ENCODE measurements around the gene LRRC71. TPM values are rescaled to one million over a fixed set of nuclear protein-coding genes. Genes with fewer than 3 reads are reported as not detected.

The LRRC71 gene
- total RNA-seq, 1 donor from 2014 or later = not detected

- Histone ChIP-seq H2AFZ (replicated peaks) (no peak overlapping the region), H3K27me3 (peaks cover 30% of the 10 kb centered on the region), H3K27ac (no peak overlapping the region), H3K79me2 (ENCODE audit: low read depth) (no peaks in the 10 kb centered on the region), H3K9ac (no peak overlapping the region), H3K4me3 (no peak overlapping the region), H3K36me3 (no peaks in the 10 kb centered on the region), H3K9me3 (ENCODE audit: low read depth) (no peaks in the 10 kb centered on the region), H4K20me1 (ENCODE audit: low read depth) (no peaks in the 10 kb centered on the region), H3K4me2 (no peak overlapping the region), H3K4me1 (peaks cover 7% of the 10 kb centered on the region), H3F3A (ENCODE audit: low read depth) (peaks cover 1% of the 10 kb centered on the region)
- no peak overlapping the region for H3K27ac Mint-ChIP-seq
- TF ChIP-seq EZH2 (IDR thresholded peaks at IDR 0.05) (no peak), EZH2phosphoT487 (IDR thresholded peaks at IDR 0.05) (no peak)
- TF ChIP-seq, protein P1, sequence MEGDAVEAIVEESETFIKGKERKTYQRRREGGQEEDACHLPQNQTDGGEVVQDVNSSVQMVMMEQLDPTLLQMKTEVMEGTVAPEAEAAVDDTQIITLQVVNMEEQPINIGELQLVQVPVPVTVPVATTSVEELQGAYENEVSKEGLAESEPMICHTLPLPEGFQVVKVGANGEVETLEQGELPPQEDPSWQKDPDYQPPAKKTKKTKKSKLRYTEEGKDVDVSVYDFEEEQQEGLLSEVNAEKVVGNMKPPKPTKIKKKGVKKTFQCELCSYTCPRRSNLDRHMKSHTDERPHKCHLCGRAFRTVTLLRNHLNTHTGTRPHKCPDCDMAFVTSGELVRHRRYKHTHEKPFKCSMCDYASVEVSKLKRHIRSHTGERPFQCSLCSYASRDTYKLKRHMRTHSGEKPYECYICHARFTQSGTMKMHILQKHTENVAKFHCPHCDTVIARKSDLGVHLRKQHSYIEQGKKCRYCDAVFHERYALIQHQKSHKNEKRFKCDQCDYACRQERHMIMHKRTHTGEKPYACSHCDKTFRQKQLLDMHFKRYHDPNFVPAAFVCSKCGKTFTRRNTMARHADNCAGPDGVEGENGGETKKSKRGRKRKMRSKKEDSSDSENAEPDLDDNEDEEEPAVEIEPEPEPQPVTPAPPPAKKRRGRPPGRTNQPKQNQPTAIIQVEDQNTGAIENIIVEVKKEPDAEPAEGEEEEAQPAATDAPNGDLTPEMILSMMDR (IDR thresholded peaks at IDR 0.05) = no peak
- H3K4me3 Mint-ChIP-seq = no peak overlapping the region
- no peak for DNase-seq (ENCODE audit: low spot score)
- H3K9me3 Mint-ChIP-seq = no peaks in the 10 kb centered on the region
- peaks cover 12% of the 10 kb centered on the region for H3K27me3 Mint-ChIP-seq (ENCODE audit: insufficient read depth, low read depth)
- no peaks in the 10 kb centered on the region for H3K36me3 Mint-ChIP-seq
- H3K4me1 Mint-ChIP-seq = peaks cover 44% of the 10 kb centered on the region
Measured at GRCh38 chr1:156898971-156899664, 21.3 kb upstream of the LRRC71 start.

DNA sequence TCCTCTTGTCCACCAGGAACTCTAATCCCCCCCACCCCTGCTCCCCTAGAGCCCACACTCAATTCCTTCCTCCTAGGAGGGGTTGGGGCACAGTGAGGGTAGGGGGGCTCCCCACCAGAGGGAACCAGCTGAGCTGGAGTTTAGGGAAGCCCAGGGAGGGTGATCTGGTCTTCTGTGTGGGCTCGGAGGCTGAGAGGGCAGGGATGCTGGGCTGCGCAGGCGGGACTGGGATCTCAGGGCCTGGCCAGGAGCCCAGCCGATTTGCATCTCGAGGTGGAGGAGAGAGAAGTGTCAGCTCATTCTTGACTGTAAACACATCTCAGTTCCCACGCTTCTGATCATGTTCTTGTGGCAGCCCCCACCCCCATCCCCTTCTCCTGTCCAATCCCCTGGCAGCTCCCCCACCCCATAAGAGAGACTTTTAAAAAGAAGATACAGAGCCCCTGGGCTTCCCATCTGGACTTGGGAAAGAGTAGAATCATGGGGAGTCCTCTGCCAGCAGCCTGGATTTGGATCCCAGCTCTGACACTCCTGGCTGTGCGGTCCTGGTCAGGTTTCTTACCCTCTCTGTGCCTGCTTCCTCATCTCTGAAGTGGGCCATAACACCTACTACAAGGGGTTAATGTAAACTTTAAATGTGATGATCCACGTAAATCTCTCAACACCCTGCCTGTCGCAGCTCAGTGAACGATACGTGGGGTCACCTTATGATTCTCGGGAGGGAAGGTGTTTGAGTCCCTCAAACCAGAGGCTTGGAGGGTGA lies 20.3 kb upstream of the LRRC71 start:
- Histone ChIP-seq H3K27ac (no peak overlapping the region), H3K9me3 (ENCODE audit: low read depth) (no peaks in the 10 kb centered on the region), H3F3A (ENCODE audit: low read depth) (no peaks in the 10 kb centered on the region), H3K4me1 (peaks cover 7% of the 10 kb centered on the region), H3K79me2 (ENCODE audit: low read depth) (no peaks in the 10 kb centered on the region), H3K36me3 (no peaks in the 10 kb centered on the region), H3K27me3 (peaks cover 20% of the 10 kb centered on the region), H3K4me3 (no peak overlapping the region), H3K4me2 (no peak overlapping the region), H3K9ac (no peak overlapping the region), H2AFZ (replicated peaks) (no peak overlapping the region), H4K20me1 (ENCODE audit: low read depth) (no peaks in the 10 kb centered on the region)
- Mint-ChIP-seq H3K9me3 (no peaks in the 10 kb centered on the region), H3K27ac (peak overlapping the region; percentile 50), H3K4me1 (peaks cover 39% of the 10 kb centered on the region), H3K4me3 (peak overlapping the region; percentile 18), H3K36me3 (no peaks in the 10 kb centered on the region), H3K27me3 (ENCODE audit: insufficient read depth, low read depth) (peaks cover 12% of the 10 kb centered on the region)
- no peak for DNase-seq (ENCODE audit: low spot score)
- TF ChIP-seq EZH2phosphoT487 (IDR thresholded peaks at IDR 0.05) = no peak
- TF ChIP-seq, protein P1 (IDR thresholded peaks at IDR 0.05) = no peak
- no peak for TF ChIP-seq EZH2 (IDR thresholded peaks at IDR 0.05)

DNA sequence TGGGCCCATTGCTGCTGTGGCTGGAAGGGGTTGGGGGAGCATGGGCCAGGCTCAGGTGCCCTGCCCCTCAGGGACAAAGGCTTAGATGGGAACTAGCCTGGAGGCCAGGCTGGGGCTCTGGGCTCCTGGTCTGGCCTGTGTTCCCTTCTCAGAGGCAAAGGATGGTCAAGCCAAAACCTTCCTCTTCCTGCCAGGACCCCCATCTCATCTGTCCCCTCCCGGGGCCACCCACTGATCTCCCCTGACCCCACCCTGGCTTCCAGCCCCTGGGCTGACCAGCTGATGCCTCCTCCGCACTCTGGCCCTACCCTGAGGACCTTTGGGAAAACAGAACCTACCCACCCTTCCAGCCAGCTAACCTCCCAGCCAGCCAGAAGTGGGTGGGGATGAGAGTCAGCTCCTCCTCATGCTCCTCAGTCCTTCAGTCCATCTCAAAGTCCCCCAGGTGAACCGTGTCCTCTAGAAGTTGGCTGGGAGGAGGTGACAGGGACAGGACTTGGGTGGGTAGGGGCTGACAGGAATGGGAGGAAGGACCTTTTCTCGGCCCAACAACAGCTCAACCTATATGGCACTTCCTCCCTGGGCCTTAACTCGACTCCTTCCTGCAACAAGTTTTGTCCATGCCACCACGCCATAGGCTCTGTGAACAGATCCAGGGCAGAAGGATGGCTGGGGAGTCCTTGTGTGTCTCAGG lies 19.4 kb upstream of the LRRC71 start:
- no peak overlapping the region for H3K9ac ChIP-seq
- H3K27ac ChIP-seq = no peak overlapping the region
- no peaks in the 10 kb centered on the region for H3K79me2 ChIP-seq (ENCODE audit: low read depth)
- Mint-ChIP-seq H3K36me3 (no peaks in the 10 kb centered on the region), H3K4me1 (peaks cover 30% of the 10 kb centered on the region), H3K27me3 (ENCODE audit: insufficient read depth, low read depth) (peaks cover 12% of the 10 kb centered on the region), H3K27ac (peak overlapping the region; percentile 37), H3K4me3 (no peak overlapping the region), H3K9me3 (no peaks in the 10 kb centered on the region)
- no peak for TF ChIP-seq EZH2 (IDR thresholded peaks at IDR 0.05)
- TF ChIP-seq, protein P1 (IDR thresholded peaks at IDR 0.05) = no peak
- TF ChIP-seq EZH2phosphoT487 (IDR thresholded peaks at IDR 0.05) = no peak
- H3F3A ChIP-seq (ENCODE audit: low read depth) = no peaks in the 10 kb centered on the region
- no peak for DNase-seq (ENCODE audit: low spot score)
- H3K27me3 ChIP-seq = peaks cover 11% of the 10 kb centered on the region
- H3K4me1 ChIP-seq = peaks cover 7% of the 10 kb centered on the region
- no peak overlapping the region for H3K4me3 ChIP-seq
- H3K9me3 ChIP-seq (ENCODE audit: low read depth) = no peaks in the 10 kb centered on the region
- H4K20me1 ChIP-seq (ENCODE audit: low read depth) = no peaks in the 10 kb centered on the region
- H3K36me3 ChIP-seq = no peaks in the 10 kb centered on the region
- no peak overlapping the region for H2AFZ ChIP-seq (replicated peaks)
- H3K4me2 ChIP-seq = no peak overlapping the region
